Upper lobe of left lung (tissue), 6 donors: ENCODE results near the gene PHC1. TPM values are rescaled to one million over a fixed set of nuclear protein-coding genes. Genes with fewer than 3 reads are reported as not detected.
"Not testable (repeated sequence)": the region's sequence is repeated elsewhere in the genome, so short reads cannot be mapped to it uniquely, and the experiment has no call there.

Experiments used
- ATAC-seq, 2 donors: fragments of 200-7000 bp; cut with Tn5 transposase; one replicate each; pipeline ENCODE4 v1.9.1; 2022; ENCODE audit warnings: mild to moderate bottlenecking in 2 of 2, moderate library complexity in 2 of 2; ENCODE audit not compliant: low FRiP score in 2 of 2
- DNase-seq, 2 donors: peaks; one replicate each; pipeline ENCODE4 v3.0.0-alpha.2; 2019 to 2020
- H3K27ac ChIP-seq, 4 donors: fragments of 200-600 bp; sonication (generic); one replicate each; pipeline ENCODE4 v1.5.1; 2016 to 2019
- H3K27me3 ChIP-seq, 4 donors: fragments of 200-600 bp; sonication (generic); one replicate each; pipeline ENCODE4 v1.5.1; 2017 to 2019
- H3K36me3 ChIP-seq, 4 donors: fragments of 200-600 bp; sonication (generic); one replicate each; pipeline ENCODE4 v1.5.1; 2016 to 2019
- H3K4me1 ChIP-seq, 4 donors: fragments of 200-600 bp; sonication (generic); one replicate each; pipeline ENCODE4 v1.5.1; 2018 to 2019
- H3K4me3 ChIP-seq, 4 donors: fragments of 200-600 bp; sonication (generic); one replicate each; pipeline ENCODE4 v1.5.1; 2017 to 2019; ENCODE audit warnings: mild to moderate bottlenecking in 2 of 4, moderate library complexity in 1 of 4
- H3K9me3 ChIP-seq, 4 donors: fragments of 200-600 bp; sonication (generic); one replicate each; pipeline ENCODE4 v1.5.1; 2018 to 2019
- CTCF ChIP-seq, 6 experiments: fragments of 450-650 bp in 4 of 6; fragments of 200-600 bp in 2 of 6; sonication (generic) in 2 of 6; IDR thresholded peaks; one replicate each; pipeline ENCODE4 v1.5.1; 2016 to 2019; ENCODE audit warnings: antibody characterized with exemption in 6 of 6
- EP300 ChIP-seq, 4 donors: sonication (generic); formaldehyde crosslinking; IDR thresholded peaks; one replicate each; pipeline ENCODE4 v1.5.1; 2017; ENCODE audit warnings: antibody characterized with exemption in 4 of 4, control low read depth in 2 of 4
- POLR2A ChIP-seq, 4 donors: fragments of 450-650 bp; IDR thresholded peaks; one replicate each; pipeline ENCODE4 v1.5.1; 2016 to 2017; ENCODE audit warnings: antibody characterized with exemption in 4 of 4, mild to moderate bottlenecking in 2 of 4
- POLR2AphosphoS5 ChIP-seq, 2 donors: sonication (generic); formaldehyde crosslinking; IDR thresholded peaks; one replicate each; pipeline ENCODE4 v1.5.1; 2017; ENCODE audit warnings: antibody characterized with exemption in 2 of 2
- whole genome bisulfite sequencing, 2 donors: methylation state at CpG; one replicate each; pipeline ENCODE4 v1.1.5; 2017 to 2018; 5-methylcytosine and 5-hydroxymethylcytosine counted together
- total RNA-seq, 6 donors: library from RNA; depleted of rRNA in 4 of 6; stranded (reverse); fragments of >200 nt in 4 of 6; gene quantifications; one replicate each; pipeline versions ENCODE4 v1.1.0 to v1.2.1, GENCODE V29; 2016 to 2021
- donor health status: DM: no; HTN: no; CAD: no; lungs with moderate emphysema.
- donor health status: DM: no; HTN: yes; CAD: no; lungs with severe emphysema.

The PHC1 gene
- total RNA-seq: 10 to 100 TPM; 23.2 to 60.8 (median 32.1) TPM

DNA sequence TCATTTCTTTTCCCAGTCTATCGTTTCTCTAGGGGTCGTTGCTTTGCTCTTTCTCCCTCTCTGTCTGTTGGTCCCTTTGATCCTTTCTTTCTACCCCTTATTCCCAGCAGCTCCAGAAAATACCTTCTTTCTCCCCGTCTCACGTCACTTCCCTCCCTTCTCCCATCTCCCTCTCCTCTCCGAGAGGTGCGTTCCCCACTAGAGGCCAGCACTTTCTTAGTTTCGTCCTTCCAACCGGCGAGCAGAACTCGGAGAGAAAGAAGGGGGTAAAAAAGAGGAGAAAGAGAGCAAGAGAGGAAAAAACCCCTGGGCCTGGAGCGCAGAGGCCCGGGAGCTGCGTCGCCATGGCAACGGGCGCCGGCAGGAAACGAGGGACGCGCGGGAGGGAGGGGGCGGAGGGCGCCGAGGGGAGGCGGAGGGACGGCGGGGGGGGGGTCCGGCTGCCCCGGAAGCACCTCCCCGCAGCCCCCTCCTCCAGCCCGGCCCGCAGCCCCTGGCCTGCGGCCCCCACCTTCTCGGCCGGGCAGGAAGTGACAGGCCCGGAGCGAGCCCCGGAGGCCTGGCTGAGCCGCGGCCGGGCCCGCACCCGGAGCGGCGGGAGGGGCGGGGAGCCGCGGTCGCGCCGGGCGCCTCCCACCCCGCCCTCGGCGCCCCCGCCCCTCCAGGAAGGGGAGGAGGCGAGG is at the start of gene PHC1:
TSS of gene PHC1 (plus strand) at position 477 of the 683 bp plus-strand sequence. CDS start 3,169 bp downstream, outside the sequence.
- H3K27me3 ChIP-seq, H3K9me3 ChIP-seq, H3K36me3 ChIP-seq: not testable (repeated sequence)
- Histone ChIP-seq H3K4me1 (peaks cover 14 to 21% (median 19%) of the 10 kb centered on the region in 4 donors), H3K27ac (peak within 1 kb of the TSS; percentile 74 to 92 (median 81)), H3K4me3 (peak within 1 kb of the TSS; percentile 69 to 81 (median 74))
- WGBS, 2 donors: 0 to 3% methylated on average over 18 to 19 of the region's 57 CpGs
- DNase-seq (peak; percentile 82 to 94), ATAC-seq (peak; percentile 65 to 93)
- TF ChIP-seq CTCF (IDR thresholded peaks at IDR 0.05) (peak in 1 of 6 experiments; percentile 23), POLR2AphosphoS5 (IDR thresholded peaks at IDR 0.05) (peak in 1 of 2 donors; percentile 11)

DNA sequence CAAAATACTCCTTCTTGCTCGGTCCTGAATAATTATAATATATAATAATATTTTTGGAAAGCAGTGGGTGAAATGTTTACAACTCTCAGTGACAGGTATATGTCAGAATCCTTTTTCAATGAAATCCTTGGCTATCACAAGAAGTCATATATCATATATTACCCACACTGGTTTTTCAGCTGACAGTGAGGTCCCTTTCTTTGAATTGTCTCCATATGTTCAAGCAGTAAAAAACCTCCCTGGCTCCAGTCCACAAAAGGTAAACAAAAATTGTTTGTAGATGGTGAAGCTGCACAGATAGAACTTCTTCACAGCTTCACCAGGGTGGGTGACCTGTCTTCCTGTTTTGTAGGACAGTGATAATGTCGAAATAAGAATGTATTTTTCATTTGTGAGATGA is 47.9 kb upstream of the PHC1 start:
- H3K27ac ChIP-seq: no peak overlapping the region
- H3K36me3 ChIP-seq: no peaks in the 10 kb centered on the region
- no peaks in the 10 kb centered on the region for H3K27me3 ChIP-seq
- no peak overlapping the region for H3K4me3 ChIP-seq
- no peaks in the 10 kb centered on the region for H3K4me1 ChIP-seq
- H3K9me3 ChIP-seq: no peaks in the 10 kb centered on the region
- TF ChIP-seq EP300 (IDR thresholded peaks at IDR 0.05) (no peak), POLR2AphosphoS5 (IDR thresholded peaks at IDR 0.05) (no peak), CTCF (IDR thresholded peaks at IDR 0.05) (no peak), POLR2A (IDR thresholded peaks at IDR 0.05) (no peak)
- ATAC-seq (no peak), DNase-seq (no peak)
- WGBS, 2 donors: 75 to 87% methylated on average over 2 of the region's 2 CpGs

DNA sequence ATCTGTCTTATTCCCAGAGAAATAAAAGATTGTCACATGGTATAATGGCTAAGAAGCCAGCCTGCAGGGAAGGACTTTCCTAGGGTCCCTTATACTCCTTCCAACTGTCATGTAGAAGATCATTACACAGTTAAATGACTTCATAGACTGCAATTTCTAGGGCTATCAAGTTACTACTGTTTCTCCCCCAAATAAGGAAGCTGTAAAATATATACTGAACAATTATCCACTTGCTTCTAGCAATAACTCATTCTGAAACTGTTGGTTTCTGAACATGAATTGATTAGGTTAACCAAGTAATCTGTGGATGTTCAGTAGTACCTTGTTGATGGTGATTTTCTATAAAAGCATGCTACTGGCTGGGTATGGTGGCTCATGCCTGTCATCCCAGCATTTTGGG is 47.3 kb upstream of the PHC1 start:
- no peak overlapping the region for H3K4me3 ChIP-seq
- TF ChIP-seq POLR2AphosphoS5 (IDR thresholded peaks at IDR 0.05): no peak
- no peak for TF ChIP-seq CTCF (IDR thresholded peaks at IDR 0.05)
- TF ChIP-seq POLR2A (IDR thresholded peaks at IDR 0.05): no peak
- no peak for TF ChIP-seq EP300 (IDR thresholded peaks at IDR 0.05)
- no peak for ATAC-seq
- no peaks in the 10 kb centered on the region for H3K36me3 ChIP-seq
- H3K9me3 ChIP-seq: no peaks in the 10 kb centered on the region
- no peaks in the 10 kb centered on the region for H3K4me1 ChIP-seq
- no peaks in the 10 kb centered on the region for H3K27me3 ChIP-seq
- DNase-seq: no peak
- no peak overlapping the region for H3K27ac ChIP-seq

GRCh38 chr12:8867786-8868185 is 46.5 kb upstream of the PHC1 start:
- 89 to 91% methylated on average over 5 to 6 of the region's 6 CpGs for WGBS, 2 donors
- ATAC-seq (no peak), DNase-seq (no peak)
- H3K36me3 ChIP-seq: no peaks in the 10 kb centered on the region
- no peak for TF ChIP-seq POLR2AphosphoS5 (IDR thresholded peaks at IDR 0.05)
- TF ChIP-seq CTCF (IDR thresholded peaks at IDR 0.05): no peak
- no peak for TF ChIP-seq EP300 (IDR thresholded peaks at IDR 0.05)
- no peak overlapping the region for H3K4me3 ChIP-seq
- no peak overlapping the region for H3K27ac ChIP-seq
- no peaks in the 10 kb centered on the region for H3K9me3 ChIP-seq
- H3K27me3 ChIP-seq: no peaks in the 10 kb centered on the region
- no peaks in the 10 kb centered on the region for H3K4me1 ChIP-seq

DNA sequence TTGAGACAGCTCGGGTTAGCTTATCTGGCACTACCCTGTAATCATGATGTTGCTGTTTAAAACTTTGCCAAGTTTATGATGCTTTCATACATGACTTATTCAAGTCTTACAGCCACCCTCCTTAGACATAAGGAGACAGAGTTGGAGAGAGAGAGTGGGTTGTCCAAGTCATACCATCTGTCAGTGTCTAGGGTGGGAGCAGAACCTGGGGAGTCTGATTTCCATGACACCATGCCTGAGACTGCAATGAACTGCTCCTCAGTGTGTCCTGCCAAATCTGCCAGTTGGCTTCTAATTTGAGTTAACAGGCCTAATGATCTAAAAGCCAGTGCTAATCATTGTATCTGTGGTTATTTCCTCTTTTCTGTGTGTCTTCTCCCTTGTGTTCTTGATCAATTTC is 43.7 kb upstream of the PHC1 start:
- no peaks in the 10 kb centered on the region for H3K9me3 ChIP-seq
- no peak overlapping the region for H3K27ac ChIP-seq
- H3K4me3 ChIP-seq: no peak overlapping the region
- H3K4me1 ChIP-seq: no peaks in the 10 kb centered on the region
- TF ChIP-seq POLR2AphosphoS5 (IDR thresholded peaks at IDR 0.05) (no peak), CTCF (IDR thresholded peaks at IDR 0.05) (no peak), EP300 (IDR thresholded peaks at IDR 0.05) (no peak), POLR2A (IDR thresholded peaks at IDR 0.05) (no peak)
- DNase-seq (no peak), ATAC-seq (peak in 1 of 2 donors; percentile 91)
- no peaks in the 10 kb centered on the region for H3K27me3 ChIP-seq
- no peaks in the 10 kb centered on the region for H3K36me3 ChIP-seq
- 73 to 95% methylated on average over 1 of the region's 1 CpG for WGBS, 2 donors
